Prostate gland (tissue), 2 donors: ENCODE results near the gene PCK2. TPM values are rescaled to one million over a fixed set of nuclear protein-coding genes. Genes with fewer than 3 reads are reported as not detected.

Experiments
- DNase-seq: peaks from one replicate; pipeline ENCODE4 v3.0.0-alpha.2; 2019; ENCODE audit warnings: low spot score
- H3K27ac ChIP-seq, 2 donors: fragments of 200-600 bp; sonication (generic); 2 replicates each; pipeline ENCODE4 v1.5.1; 2017 to 2019
- H3K27me3 ChIP-seq: fragments of 200-600 bp; sonication (generic); replicated peaks from 2 replicates; pipeline ENCODE4 v1.5.1; 2019; ENCODE audit not compliant: insufficient read depth
- H3K36me3 ChIP-seq, 2 donors: fragments of 200-600 bp; sonication (generic); 1 replicate in 1 of 2; 2 replicates in 1 of 2; pipeline versions ENCODE4 v1.5.1 to v1.8.1; 2017 to 2019
- H3K4me1 ChIP-seq: fragments of 200-600 bp; sonication (generic); replicated peaks from 2 replicates; pipeline ENCODE4 v1.5.1; 2019
- H3K4me3 ChIP-seq, 2 donors: fragments of 200-600 bp; sonication (generic); 2 replicates each; pipeline ENCODE4 v1.5.1; 2017 to 2019
- H3K9me3 ChIP-seq: fragments of 200-600 bp; sonication (generic); 2 replicates; pipeline ENCODE4 v1.5.1; 2017
- POLR2A ChIP-seq: fragments of 450-650 bp; IDR thresholded peaks from one replicate; pipeline ENCODE4 v1.6.1; 2016; ENCODE audit warnings: antibody characterized with exemption, mild to moderate bottlenecking
- POLR2AphosphoS5 ChIP-seq: sonication (generic); formaldehyde crosslinking; IDR thresholded peaks from one replicate; pipeline ENCODE4 v1.6.1; 2017; ENCODE audit warnings: antibody characterized with exemption
- WGBS: methylation state at CpG from one replicate; pipeline ENCODE4 v1.1.5; 2018; 5-methylcytosine and 5-hydroxymethylcytosine counted together
- intact Hi-C: fragments of 100-400 bp; cut with DNase I; formaldehyde crosslinking; loops from one replicate; pipeline ENCODE4 v1.14.2; 2022
- total RNA-seq, 2 donors: library from RNA; depleted of rRNA; stranded (reverse); fragments of >200 nt; gene quantifications; one replicate each; pipeline ENCODE4 v1.1.0, GENCODE V29; 2016
- TF ChIP-seq, protein P1 (sequence below), 4 experiments: fragments of 200-600 bp in 2 of 4; fragments of 450-650 bp in 2 of 4; sonication (generic) in 2 of 4; IDR thresholded peaks; 1 replicate in 3 of 4; 2 replicates in 1 of 4; pipeline ENCODE4 v1.5.1; 2016 to 2019; ENCODE audit warnings: antibody characterized with exemption in 4 of 4, mild to moderate bottlenecking in 2 of 4, moderate library complexity in 2 of 4

PCK2 gene
- total RNA-seq, 2 donors from 2014 or later: 15.4 to 21.8 TPM

DNA sequence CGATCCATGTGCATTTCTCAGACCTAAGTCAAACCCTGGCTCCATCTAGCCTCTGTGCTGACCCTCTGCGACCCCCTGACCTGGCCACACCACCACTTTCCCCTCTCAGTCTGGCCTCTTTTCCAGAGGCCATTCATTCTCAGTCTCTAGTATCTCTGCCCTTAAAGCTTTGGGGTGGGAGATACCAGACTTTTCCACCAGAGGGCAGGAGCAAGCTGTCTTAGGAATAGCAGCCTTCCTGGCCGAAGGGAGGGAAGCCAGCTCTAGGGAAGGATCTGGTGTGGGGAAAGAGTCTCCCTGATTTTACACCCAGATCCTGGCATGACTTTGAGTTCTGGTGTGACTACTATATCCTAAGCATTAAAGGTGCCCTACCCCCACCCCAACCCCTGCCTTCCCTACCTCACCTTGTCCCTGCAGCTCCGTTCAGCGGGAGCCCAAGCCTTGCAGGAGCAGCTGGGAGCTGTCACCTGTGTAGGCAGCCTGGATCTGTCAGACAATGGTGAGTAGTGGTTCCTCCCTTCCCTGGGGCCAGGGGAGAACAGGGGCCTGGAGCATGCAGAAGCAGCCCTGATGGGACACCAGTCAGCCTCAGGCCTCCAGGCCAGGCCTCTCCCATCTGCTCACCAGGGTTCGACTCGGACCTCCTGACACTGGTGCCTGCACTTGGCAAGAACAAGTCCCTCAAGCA, 35.7 kb upstream of the PCK2 start:
- Histone ChIP-seq H3K4me1 (no peaks in the 10 kb centered on the region), H3K27me3 (no peaks in the 10 kb centered on the region), H3K36me3 (no peaks in the 10 kb centered on the region), H3K4me3 (no peak overlapping the region), H3K9me3 (no peaks in the 10 kb centered on the region), H3K27ac (no peak overlapping the region)
- DNase-seq: peak; percentile 86
- TF ChIP-seq POLR2AphosphoS5 (peak; percentile 84), POLR2A (no peak)
- TF ChIP-seq, protein P1, sequence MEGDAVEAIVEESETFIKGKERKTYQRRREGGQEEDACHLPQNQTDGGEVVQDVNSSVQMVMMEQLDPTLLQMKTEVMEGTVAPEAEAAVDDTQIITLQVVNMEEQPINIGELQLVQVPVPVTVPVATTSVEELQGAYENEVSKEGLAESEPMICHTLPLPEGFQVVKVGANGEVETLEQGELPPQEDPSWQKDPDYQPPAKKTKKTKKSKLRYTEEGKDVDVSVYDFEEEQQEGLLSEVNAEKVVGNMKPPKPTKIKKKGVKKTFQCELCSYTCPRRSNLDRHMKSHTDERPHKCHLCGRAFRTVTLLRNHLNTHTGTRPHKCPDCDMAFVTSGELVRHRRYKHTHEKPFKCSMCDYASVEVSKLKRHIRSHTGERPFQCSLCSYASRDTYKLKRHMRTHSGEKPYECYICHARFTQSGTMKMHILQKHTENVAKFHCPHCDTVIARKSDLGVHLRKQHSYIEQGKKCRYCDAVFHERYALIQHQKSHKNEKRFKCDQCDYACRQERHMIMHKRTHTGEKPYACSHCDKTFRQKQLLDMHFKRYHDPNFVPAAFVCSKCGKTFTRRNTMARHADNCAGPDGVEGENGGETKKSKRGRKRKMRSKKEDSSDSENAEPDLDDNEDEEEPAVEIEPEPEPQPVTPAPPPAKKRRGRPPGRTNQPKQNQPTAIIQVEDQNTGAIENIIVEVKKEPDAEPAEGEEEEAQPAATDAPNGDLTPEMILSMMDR (IDR thresholded peaks at IDR 0.05): peak in 3 of 4 experiments; percentile 88 to 95 (median 89)
- 52% methylated on average over 7 of the region's 7 CpGs for WGBS
- intact Hi-C loops: loop anchor here (2.0 to 5.0 kb wide), 2 partner anchors 32 to 49 kb away; no protein-coding TSS in a partner anchor

DNA sequence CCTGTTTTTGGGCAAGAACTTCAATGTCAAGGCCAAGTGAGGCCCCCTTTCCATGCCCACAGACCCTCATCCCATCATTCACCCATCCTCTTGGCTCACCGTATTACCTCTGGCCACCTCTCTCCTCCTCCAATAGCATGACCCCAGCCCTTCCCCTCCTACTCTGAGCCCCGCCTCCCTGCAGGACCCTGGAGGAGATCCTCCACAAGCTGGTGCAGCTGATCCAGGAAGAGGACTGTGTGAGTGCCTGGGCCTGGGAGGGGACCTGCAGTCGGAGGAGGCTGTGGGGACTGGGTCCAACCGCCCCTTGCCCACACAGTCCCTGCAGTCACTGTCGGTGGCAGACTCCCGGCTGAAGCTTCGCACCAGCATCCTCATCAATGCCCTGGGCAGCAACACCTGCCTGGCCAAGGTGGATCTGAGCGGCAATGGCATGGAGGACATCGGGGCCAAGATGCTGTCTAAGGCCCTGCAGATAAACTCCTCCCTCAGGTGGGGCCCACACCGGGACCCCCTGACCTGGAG, 35.1 kb upstream of the PCK2 start:
- 91% methylated on average over 10 of the region's 10 CpGs for WGBS
- intact Hi-C loops: loop anchor here (2.0 to 5.0 kb wide), 2 partner anchors 32 to 48 kb away; no protein-coding TSS in a partner anchor
- H3K27ac ChIP-seq: no peak overlapping the region
- TF ChIP-seq POLR2A: no peak
- no peak for TF ChIP-seq POLR2AphosphoS5
- TF ChIP-seq, protein P1 (IDR thresholded peaks at IDR 0.05): no peak
- no peaks in the 10 kb centered on the region for H3K9me3 ChIP-seq
- H3K4me1 ChIP-seq: no peaks in the 10 kb centered on the region
- no peaks in the 10 kb centered on the region for H3K36me3 ChIP-seq
- H3K4me3 ChIP-seq: no peak overlapping the region
- no peaks in the 10 kb centered on the region for H3K27me3 ChIP-seq
- no peak for DNase-seq

- Histone ChIP-seq H3K9me3 (no peaks in the 10 kb centered on the region), H3K36me3 (no peaks in the 10 kb centered on the region), H3K27ac (no peak overlapping the region), H3K4me1 (no peaks in the 10 kb centered on the region), H3K27me3 (no peaks in the 10 kb centered on the region), H3K4me3 (no peak overlapping the region)
- DNase-seq: no peak
- 92% methylated on average over 16 of the region's 16 CpGs for WGBS
- intact Hi-C loops: loop anchor here (2.0 to 5.0 kb wide), 2 partner anchors 31 to 47 kb away; no protein-coding TSS in a partner anchor
- no peak for TF ChIP-seq POLR2AphosphoS5
- TF ChIP-seq POLR2A: no peak
- TF ChIP-seq, protein P1 (IDR thresholded peaks at IDR 0.05): no peak
Observed at GRCh38 chr14:24059841-24060388, 34.2 kb upstream of the PCK2 start.

DNA sequence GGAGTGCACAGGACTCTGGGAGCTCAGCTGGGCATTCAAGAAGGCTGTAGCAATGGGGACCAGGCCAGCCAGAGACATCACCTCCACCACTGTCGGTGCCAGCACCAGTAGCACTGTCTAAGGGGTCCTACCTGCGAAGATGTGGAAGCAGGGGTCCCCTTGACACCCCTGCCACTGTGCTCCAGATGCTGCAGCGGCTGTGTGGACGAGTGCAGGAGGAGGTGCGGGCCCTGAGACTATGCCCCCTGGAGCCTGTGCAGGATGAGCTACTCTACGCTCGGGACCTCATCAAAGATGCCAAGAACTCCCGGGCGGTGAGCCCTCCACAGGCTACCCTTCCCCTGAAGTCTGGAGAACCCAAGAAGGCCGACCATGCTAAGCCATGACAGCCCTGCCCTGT, 33.7 kb upstream of the PCK2 start:
- TF ChIP-seq, protein P1 (IDR thresholded peaks at IDR 0.05): no peak
- TF ChIP-seq POLR2A: no peak
- TF ChIP-seq POLR2AphosphoS5: no peak
- Histone ChIP-seq H3K4me1 (no peaks in the 10 kb centered on the region), H3K4me3 (no peak overlapping the region), H3K36me3 (no peaks in the 10 kb centered on the region), H3K27ac (no peak overlapping the region), H3K9me3 (no peaks in the 10 kb centered on the region), H3K27me3 (no peaks in the 10 kb centered on the region)
- WGBS: 95% methylated on average over 10 of the region's 10 CpGs
- intact Hi-C loops: no loop called here
- DNase-seq: no peak
